K562 (cell line): Measurements from ENCODE around the gene ITGB2. TPM values are rescaled to one million over a fixed set of nuclear protein-coding genes. Genes with fewer than 3 reads are reported as not detected.
A peak's percentile ranks its signal among the peaks of the same experiment; 100 is the strongest.

ENCODE experiments used
- ATAC-seq: fragments of 200-7000 bp; cut with Tn5 transposase; 3 replicates; pipeline ENCODE4 v1.9.1; 2020; ENCODE audit warnings: moderate library complexity
- BruUV-seq: library from RNA; stranded (reverse); fragments of 400-500 nt; replicated peaks from 2 replicates; lab custom pipeline; 2021; lab: Mats Ljungman, UMichigan
- CTCF ChIA-PET: fragments of 300-600 bp; formaldehyde crosslinking; extraction: SDS; loops from one replicate; lab custom pipeline; 2021; ENCODE audit warnings: low intra/inter-chr PET ratio; lab: Yijun Ruan, JAX
- POLR2A ChIA-PET: fragments of 300-600, 350-650 bp; sonication (Branson Sonifier 250); formaldehyde crosslinking; extraction: SDS; loops from one replicate; lab custom pipeline; 2021; ENCODE audit warnings: antibody characterized with exemption, inconsistent platforms; lab: Yijun Ruan, JAX
- DNase-seq, 4 experiments: peaks; one replicate each; pipeline versions ENCODE4 v3.0.0 to v3.0.0-alpha.2; 2011 to 2018; ENCODE audit warnings: low spot score in 3 of 4, mixed read lengths in 3 of 4; ENCODE audit errors: extremely low read depth in 1 of 4
- FAIRE-seq: peaks from 2 replicates; lab custom pipeline; 2011; peaks lifted over from hg19 to GRCh38; lab: Jason Lieb, UNC
- H2AFZ ChIP-seq: 2 replicates; pipeline ENCODE4 v1.6.0; 2011; ENCODE audit warnings: low read depth, low read length, control low read depth, inconsistent platforms
- H3K27ac ChIP-seq: fragments of 200-600 bp; 3 replicates; pipeline ENCODE4 v1.8.0; 2011; ENCODE audit warnings: low read depth, mild to moderate bottlenecking, control low read depth, inconsistent platforms, low read length, moderate library complexity, mixed read lengths; ENCODE audit errors: extremely low read depth
- H3K27me3 ChIP-seq, 2 experiments: fragments of 300-600 bp in 1 of 2; 2 replicates in 1 of 2; 3 replicates in 1 of 2; pipeline versions ENCODE4 v1.6.0 to v1.8.0; 2011; ENCODE audit warnings: inconsistent platforms in 2 of 2, low read length in 2 of 2, mild to moderate bottlenecking in 1 of 2, mixed read lengths in 1 of 2, moderate library complexity in 1 of 2; ENCODE audit not compliant: control insufficient read depth in 2 of 2, insufficient read depth in 2 of 2
- H3K36me3 ChIP-seq: fragments of 300-600 bp; 3 replicates; pipeline ENCODE4 v1.8.0; 2011; ENCODE audit warnings: mild to moderate bottlenecking, low read length, inconsistent platforms; ENCODE audit not compliant: control insufficient read depth, insufficient read depth
- H3K4me1 ChIP-seq, 2 experiments: fragments of 200-600 bp in 1 of 2; replicated peaks in 1 of 2; 2 replicates in 1 of 2; 3 replicates in 1 of 2; pipeline versions ENCODE4 v1.5.1 to v1.8.0; 2011; ENCODE audit warnings: inconsistent platforms in 2 of 2, low read length in 2 of 2, mild to moderate bottlenecking in 1 of 2, mixed read lengths in 1 of 2, moderate library complexity in 1 of 2; ENCODE audit not compliant: control insufficient read depth in 2 of 2, insufficient read depth in 2 of 2
- H3K4me2 ChIP-seq: 2 replicates; pipeline ENCODE4 v1.6.1; 2011; ENCODE audit warnings: low read length, control low read depth, inconsistent platforms, mixed read lengths; ENCODE audit not compliant: insufficient read depth
- H3K4me3 ChIP-seq: fragments of 200-600 bp; sonication (generic), shearing (Covaris generic); 2 replicates; pipeline ENCODE4 v1.5.1; 2016; ENCODE audit warnings: control low read depth, inconsistent platforms
- H3K79me2 ChIP-seq: fragments of 200-600 bp; 3 replicates; pipeline ENCODE4 v1.8.0; 2011; ENCODE audit warnings: low read length, inconsistent platforms; ENCODE audit not compliant: control insufficient read depth, insufficient read depth
- H3K9ac ChIP-seq, 2 experiments: 2 replicates each; pipeline versions ENCODE4 v1.6.0 to v1.6.1; 2011; ENCODE audit warnings: low read depth in 2 of 2, low read length in 2 of 2, control low read depth in 1 of 2, inconsistent platforms in 1 of 2, mild to moderate bottlenecking in 1 of 2, mixed read lengths in 1 of 2; ENCODE audit not compliant: insufficient read depth in 1 of 2
- H3K9me1 ChIP-seq: one replicate; pipeline ENCODE4 v1.6.0; 2011; ENCODE audit warnings: inconsistent platforms, mild to moderate bottlenecking, low read length, moderate library complexity; ENCODE audit not compliant: control insufficient read depth, insufficient read depth
- H3K9me3 ChIP-seq: replicated peaks from 2 replicates; pipeline ENCODE4 v1.5.1; 2011; ENCODE audit warnings: low read depth, low read length, inconsistent platforms; ENCODE audit not compliant: control insufficient read depth, insufficient read depth
- H4K20me1 ChIP-seq: replicated peaks from 2 replicates; pipeline ENCODE4 v1.6.1; 2011; ENCODE audit warnings: low read length, inconsistent platforms, mixed read lengths; ENCODE audit not compliant: control insufficient read depth, insufficient read depth
- CBX1 ChIP-seq: sonication (generic); IDR thresholded peaks from 2 replicates; pipeline ENCODE4 v1.6.1; 2016; ENCODE audit warnings: antibody characterized with exemption, low read depth, mild to moderate bottlenecking
- NCOA1 ChIP-seq: fragments of 450-650 bp; IDR thresholded peaks from 2 replicates; pipeline ENCODE4 v1.6.1; 2016; ENCODE audit warnings: low read depth
- USF1 ChIP-seq: sonication (generic); formaldehyde crosslinking; IDR thresholded peaks from 2 replicates; pipeline ENCODE4 v1.9.0; 2022; ENCODE audit warnings: mild to moderate bottlenecking, missing genetic modification reagents
- XRCC3 ChIP-seq: fragments of 450-650 bp; IDR thresholded peaks from 2 replicates; pipeline ENCODE4 v1.6.1; 2017; ENCODE audit warnings: mild to moderate bottlenecking, moderate library complexity
- ZNF175 ChIP-seq: fragments of 200-800 bp; sonication (Bioruptor generic); IDR thresholded peaks from 2 replicates; pipeline ENCODE4 v1.6.1; 2016; ENCODE audit warnings: low read depth, mild to moderate bottlenecking, missing genetic modification characterization, missing compliant biosample characterization
- WGBS: fragments of 100-300 bp; shearing (Covaris generic); methylation state at CpG from one replicate; pipeline ENCODE4 v1.1.6; 2016; ENCODE audit warnings: low coverage, mixed read lengths; ENCODE audit not compliant: insufficient coverage; ENCODE audit errors: missing lambda C conversion rate; 5-methylcytosine and 5-hydroxymethylcytosine counted together
- in situ Hi-C: fragments of 300-500 bp; cut with MboI; formaldehyde crosslinking; loops from 4 replicates; pipeline ENCODE4 v1.15.0; 2018; ENCODE audit warnings: inconsistent platforms, mixed read lengths
- intact Hi-C: fragments of 100-400 bp; cut with micrococcal nuclease; formaldehyde crosslinking; loops from 2 replicates; pipeline ENCODE4 v1.14.2; 2022
- polyA plus RNA-seq, 8 experiments: library from polyadenylated mRNA; depleted of rRNA in 4 of 8; stranded (reverse) in 5 of 8; unstranded in 3 of 8; fragments of >200 nt; fragmentation: Nextera tagmentation in 2 of 8; fragmentation: Illumina TruSeq in 1 of 8; extraction: Ambion mirVana in 2 of 8; extraction: Trizol in 1 of 8; gene quantifications; 2 replicates each; pipeline versions ENCODE4 v1.2.1 to v1.2.3, GENCODE V29; 2011 to 2014; ENCODE audit warnings: inconsistent platforms in 1 of 8, missing spikeins in 1 of 8
- total RNA-seq, 7 experiments: library from RNA; depleted of rRNA in 6 of 7; stranded (reverse); fragments of >200 nt in 6 of 7; fragmentation: Illumina TruSeq in 2 of 7; extraction: Trizol in 2 of 7; gene quantifications; 2 replicates each; pipeline versions ENCODE4 v1.2.1 to v1.2.3, GENCODE V29; 2011 to 2021; ENCODE audit warnings: low replicate concordance in 1 of 7

The ITGB2 gene
- total and polyA plus RNA-seq, 9 of the 15 experiments (the other 6 are each of a cell fraction or from before 2014, with no cell fraction given): 0.07 to 1.3 (median 0.51) TPM; not detected in 2

DNA sequence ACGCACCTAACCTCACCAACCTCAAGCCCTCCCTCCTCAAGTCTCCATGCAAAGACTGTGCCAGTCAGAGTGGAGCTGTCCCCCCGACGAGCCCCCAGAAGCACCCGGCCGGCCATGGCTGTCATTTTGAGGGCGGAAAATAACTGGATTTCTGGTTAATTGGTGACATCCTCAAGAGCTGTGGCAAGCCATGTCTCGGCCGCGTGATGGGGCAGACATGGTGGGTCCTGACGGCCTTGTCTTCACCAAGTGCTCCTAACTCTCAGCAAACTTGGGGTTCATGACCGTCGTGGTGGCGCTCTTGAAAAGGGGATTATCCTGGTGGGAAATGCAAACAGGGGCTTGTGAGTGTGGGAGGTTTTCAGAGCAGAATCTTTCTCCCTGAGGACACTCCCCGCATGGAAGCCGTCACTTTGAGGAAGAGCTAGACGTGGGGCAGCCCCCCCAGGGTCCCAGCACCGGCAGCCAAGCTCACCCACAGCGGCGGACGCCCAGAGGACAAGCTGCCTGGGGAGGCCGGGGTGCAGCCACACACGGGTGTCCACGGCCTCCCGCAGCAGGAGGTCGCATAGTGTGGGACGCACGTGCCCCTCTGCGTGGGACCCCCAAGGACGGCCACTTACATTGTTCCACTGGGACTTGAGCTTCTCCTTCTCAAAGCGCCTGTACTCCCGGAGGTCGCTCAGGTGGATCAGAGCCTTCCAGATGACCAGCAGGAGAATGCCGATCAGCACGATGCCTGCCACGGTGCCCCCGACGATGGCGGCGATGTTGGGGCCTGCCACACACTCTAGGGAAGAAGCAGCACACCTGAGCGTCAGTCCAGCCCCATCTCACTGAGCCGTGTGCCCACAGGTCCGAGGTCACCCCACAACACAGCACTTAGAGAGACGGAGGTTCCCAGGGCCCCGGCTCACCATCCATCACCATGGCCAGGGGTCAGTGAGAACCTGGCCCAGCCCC is 34.3 kb downstream of the ITGB2 start:
- no peaks in the 10 kb centered on the region for H3K9me1 ChIP-seq
- peak; percentile 9; the same call in 1 of the 3 replicates for ATAC-seq
- H3K4me3 ChIP-seq: no peak overlapping the region
- H3K79me2 ChIP-seq: no peaks in the 10 kb centered on the region
- peaks cover 14% of the 10 kb centered on the region for H4K20me1 ChIP-seq
- H3K36me3 ChIP-seq: no peaks in the 10 kb centered on the region
- intact Hi-C loops (no loop called here), in situ Hi-C loops (no loop called here)
- no peak overlapping the region for H2AFZ ChIP-seq
- no peak overlapping the region for H3K4me2 ChIP-seq
- peaks cover 5 to 61% of the 10 kb centered on the region in 2 experiments; a peak in 4 of 5 replicates for H3K4me1 ChIP-seq
- 42% methylated on average over 40 of the region's 44 CpGs for WGBS
- FAIRE-seq: no peak
- no peak overlapping the region for H3K27ac ChIP-seq
- BruUV-seq: no TSS peak
- H3K9ac ChIP-seq: no peak overlapping the region
- CTCF ChIA-PET: interaction anchor here (0.6 kb wide), 1 partner anchor 40 kb away, joined by 4 read pairs; no protein-coding TSS in a partner anchor
- peaks cover 19 to 55% of the 10 kb centered on the region in 2 experiments; a peak in 4 of 5 replicates for H3K27me3 ChIP-seq
- no peak for TF ChIP-seq NCOA1
- no peak for TF ChIP-seq ZNF175 (CRISPR knock-in tag)
- no peak for TF ChIP-seq XRCC3
- TF ChIP-seq USF1 (CRISPR knock-in tag): no peak
- no peak for TF ChIP-seq CBX1
- TF ChIP-seq, all 486 proteins: peak for 0
- no peaks in the 10 kb centered on the region for H3K9me3 ChIP-seq
- DNase-seq: no peak
- POLR2A ChIA-PET: interaction anchor here (0.6 to 1.2 kb wide), 3 partner anchors 12 to 1957 kb away, joined by 3 to 4 read pairs (median 3); no protein-coding TSS in a partner anchor
